T-helper 2 cell treated with Interferon-gamma antibody and Interleukin-4, amounts not matched to agents 5 μg/mL and 100 μg/mL, for 36 hours (primary cell): ENCODE results near the gene LRRC46.

ENCODE experiments used
- DNase-seq: peaks from one replicate; pipeline ENCODE4 v3.0.0; 2021; ENCODE audit warnings: low spot score
- H3K27ac Mint-ChIP-seq: one replicate; pipeline ENCODE4 v1.8.0; 2021; ENCODE audit warnings: mild to moderate bottlenecking, mixed read lengths
- H3K27me3 Mint-ChIP-seq: one replicate; pipeline ENCODE4 v1.8.0; 2021; ENCODE audit warnings: low read depth, mixed read lengths
- H3K36me3 Mint-ChIP-seq: one replicate; pipeline ENCODE4 v1.8.0; 2021; ENCODE audit warnings: low read depth, mixed read lengths
- H3K4me1 Mint-ChIP-seq: one replicate; pipeline ENCODE4 v1.8.0; 2021; ENCODE audit warnings: low read depth, mixed read lengths
- H3K4me3 Mint-ChIP-seq: one replicate; pipeline ENCODE4 v1.8.0; 2022; ENCODE audit warnings: mild to moderate bottlenecking, moderate library complexity, mixed read lengths
- H3K9me3 Mint-ChIP-seq: one replicate; pipeline ENCODE4 v1.8.0; 2021; ENCODE audit warnings: mixed read lengths

Gene LRRC46, protein sequence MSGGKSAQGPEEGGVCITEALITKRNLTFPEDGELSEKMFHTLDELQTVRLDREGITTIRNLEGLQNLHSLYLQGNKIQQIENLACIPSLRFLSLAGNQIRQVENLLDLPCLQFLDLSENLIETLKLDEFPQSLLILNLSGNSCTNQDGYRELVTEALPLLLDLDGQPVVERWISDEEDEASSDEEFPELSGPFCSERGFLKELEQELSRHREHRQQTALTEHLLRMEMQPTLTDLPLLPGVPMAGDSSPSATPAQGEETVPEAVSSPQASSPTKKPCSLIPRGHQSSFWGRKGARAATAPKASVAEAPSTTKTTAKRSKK

DNA sequence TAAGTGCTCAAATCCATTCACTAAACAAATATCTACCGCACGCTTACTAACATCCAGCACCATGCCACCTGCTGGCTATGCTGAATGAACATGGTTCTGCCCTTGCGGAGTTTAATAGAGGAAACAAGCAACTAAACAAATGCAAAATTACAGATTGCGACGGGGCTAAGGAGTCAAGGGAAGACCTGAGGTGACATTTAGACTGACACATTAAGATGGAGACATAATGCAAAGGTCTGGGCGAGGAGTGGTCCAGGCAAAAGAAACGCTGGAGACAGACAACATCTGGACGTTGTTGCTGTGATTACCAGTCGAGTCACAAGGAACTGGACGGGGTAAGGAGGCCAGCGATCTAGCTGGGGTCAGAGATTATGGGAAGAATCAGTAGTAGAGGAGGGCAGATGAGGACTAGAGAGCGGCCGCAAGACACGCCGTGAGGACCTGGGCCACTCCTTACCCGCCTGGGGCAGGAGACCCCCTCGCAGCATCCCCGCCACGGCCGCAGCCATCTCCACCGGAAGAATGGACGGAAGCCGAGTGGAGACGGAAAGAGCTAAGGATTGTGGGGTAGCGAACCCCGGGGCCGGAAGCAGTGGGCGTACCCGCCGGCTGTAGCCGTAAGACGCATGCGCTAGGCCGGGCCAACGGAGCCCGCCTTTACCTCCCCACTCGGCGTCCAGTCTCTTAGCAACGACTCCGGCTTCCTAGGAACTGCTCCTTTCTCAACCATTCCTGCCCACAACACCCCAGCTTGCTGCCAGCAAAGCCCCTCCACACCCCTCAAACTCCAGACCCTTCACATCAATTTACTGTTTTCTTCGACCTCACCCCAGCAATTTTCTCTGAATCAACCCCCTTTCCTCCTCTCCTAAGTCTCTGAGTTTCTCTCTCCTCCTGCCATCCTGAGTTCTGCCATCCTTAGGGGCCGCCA lies at the start of gene LRRC46, which contains the start of gene MRPL10:
Gene LRRC46, plus strand, starts transcription at position 668 of the 931 bp plus-strand sequence. CDS start 320 bp downstream, outside the sequence.
Gene MRPL10, minus strand, starts transcription at position 539 of the 931 bp plus-strand sequence. Its CDS starts 30 bp downstream, at position 509.
- DNase-seq, result peak; percentile 92
- H3K4me1 Mint-ChIP-seq, result peaks cover 29% of the 10 kb centered on the region
- H3K4me3 Mint-ChIP-seq, result peak within 1 kb of the TSS; percentile 95

DNA sequence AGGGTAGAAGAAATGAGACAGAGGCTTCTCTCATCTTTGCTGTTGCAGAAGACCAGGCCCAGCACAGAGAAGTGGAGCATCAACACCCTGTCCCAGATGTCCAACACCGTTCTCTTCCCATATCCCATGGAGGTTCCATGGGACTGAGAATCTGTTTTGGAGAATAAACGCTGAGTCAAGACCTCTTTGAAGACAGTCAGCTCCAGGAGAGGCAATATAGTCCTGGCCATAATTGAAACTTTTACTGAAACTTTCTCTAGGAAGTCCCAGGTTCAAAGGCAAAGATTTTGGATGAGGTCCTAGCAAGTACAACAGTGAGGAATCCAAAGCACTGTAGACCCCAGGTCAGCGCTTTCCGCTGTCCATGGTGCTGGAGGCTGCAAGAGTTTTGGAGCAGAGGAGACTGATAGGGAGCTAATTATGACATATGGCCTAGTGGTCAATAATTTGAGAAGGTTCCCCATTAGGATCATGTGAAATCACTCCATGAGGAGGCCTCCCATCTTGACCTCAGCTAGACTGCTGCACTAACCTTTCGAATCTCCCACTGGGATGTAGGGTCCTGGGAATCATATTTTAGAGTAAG lies 45.8 kb upstream of the LRRC46 start:
- H3K4me3 Mint-ChIP-seq, result no peak overlapping the region
- H3K27ac Mint-ChIP-seq, result no peak overlapping the region
- no peaks in the 10 kb centered on the region for H3K9me3 Mint-ChIP-seq
- DNase-seq, result no peak
- H3K36me3 Mint-ChIP-seq, result no peaks in the 10 kb centered on the region
- peaks cover 44% of the 10 kb centered on the region for H3K27me3 Mint-ChIP-seq
- H3K4me1 Mint-ChIP-seq, result peaks cover 8% of the 10 kb centered on the region

More for the DNA sequence above, at the start of gene LRRC46, which contains the start of gene MRPL10:
- H3K27ac Mint-ChIP-seq, result peak within 1 kb of the TSS; percentile 86
- H3K36me3 Mint-ChIP-seq, result peaks cover 14% of the 10 kb centered on the region
- H3K9me3 Mint-ChIP-seq, result no peaks in the 10 kb centered on the region
- no peaks in the 10 kb centered on the region for H3K27me3 Mint-ChIP-seq

DNA sequence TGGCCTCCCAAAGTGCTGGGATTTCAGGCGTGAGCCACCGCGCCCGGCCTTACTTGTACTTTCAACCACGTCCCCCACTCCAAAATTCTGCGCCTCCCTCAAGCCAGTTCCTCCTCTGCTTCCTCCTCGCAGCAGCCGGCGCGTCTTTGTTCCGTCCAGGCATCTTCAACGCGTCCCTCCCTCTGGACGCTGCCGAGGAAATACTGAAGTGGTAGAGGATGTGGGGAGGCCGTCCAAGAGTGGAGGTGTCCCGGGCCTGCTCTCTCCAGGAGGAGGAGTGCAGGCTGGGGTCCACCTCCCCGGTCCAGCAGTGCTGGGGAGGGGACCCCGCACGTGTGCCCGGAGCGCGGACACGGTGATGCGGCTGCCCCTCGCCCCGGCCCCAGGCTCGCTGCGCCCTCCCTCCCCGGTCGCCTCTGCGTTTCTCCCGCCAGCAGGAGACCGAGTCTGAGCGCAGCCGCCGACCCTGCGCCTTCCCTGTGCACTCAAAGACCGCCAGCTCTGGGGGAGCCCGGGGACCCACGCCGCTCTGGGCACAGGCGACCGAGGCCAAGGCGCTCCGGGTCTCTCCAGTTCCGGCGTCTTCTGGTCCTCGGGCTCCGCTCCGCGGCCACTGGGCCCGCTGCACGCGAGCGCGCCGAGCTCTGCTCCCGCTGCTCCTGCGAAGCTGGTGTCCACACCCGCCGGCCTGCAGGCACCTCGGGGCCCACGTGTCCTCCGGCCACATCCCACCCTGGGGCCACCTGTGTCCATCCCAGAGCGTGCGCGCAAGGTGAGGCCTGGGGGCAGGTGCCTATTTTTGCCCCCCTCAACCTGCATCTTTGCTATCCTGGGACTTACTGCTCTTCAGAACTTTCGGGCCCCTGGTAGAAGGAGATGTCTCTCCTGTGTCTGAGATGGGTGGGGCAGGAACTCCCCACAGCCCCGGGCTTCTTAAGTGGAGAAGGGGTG lies 41.6 kb upstream of the LRRC46 start:
- Mint-ChIP-seq H3K4me3 (peak overlapping the region; percentile 55), H3K4me1 (peaks cover 11% of the 10 kb centered on the region), H3K9me3 (no peaks in the 10 kb centered on the region), H3K27ac (no peak overlapping the region), H3K27me3 (peaks cover 61% of the 10 kb centered on the region), H3K36me3 (no peaks in the 10 kb centered on the region)
- DNase-seq, result peak; percentile 51

DNA sequence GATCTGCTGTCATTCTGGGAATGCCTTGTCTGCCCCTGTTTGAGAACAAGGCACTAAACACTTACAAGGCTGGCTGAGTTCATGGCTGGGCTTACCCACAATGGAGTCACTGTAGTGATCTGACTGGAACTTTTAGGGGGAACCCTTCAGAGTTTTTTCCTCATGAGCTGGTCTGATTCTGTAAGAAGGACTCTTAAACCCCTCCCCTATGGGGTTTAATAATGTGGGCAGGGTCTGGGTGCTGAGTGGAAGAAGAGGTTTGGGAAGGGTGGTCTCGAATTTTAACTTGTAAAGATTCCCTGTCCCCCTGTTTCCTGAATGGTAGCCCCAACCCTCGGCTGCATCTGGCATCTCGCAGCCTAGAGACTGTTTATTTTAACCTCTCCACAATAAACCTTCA lies 40.4 kb upstream of the LRRC46 start:
- H3K36me3 Mint-ChIP-seq, result no peaks in the 10 kb centered on the region

DNA sequence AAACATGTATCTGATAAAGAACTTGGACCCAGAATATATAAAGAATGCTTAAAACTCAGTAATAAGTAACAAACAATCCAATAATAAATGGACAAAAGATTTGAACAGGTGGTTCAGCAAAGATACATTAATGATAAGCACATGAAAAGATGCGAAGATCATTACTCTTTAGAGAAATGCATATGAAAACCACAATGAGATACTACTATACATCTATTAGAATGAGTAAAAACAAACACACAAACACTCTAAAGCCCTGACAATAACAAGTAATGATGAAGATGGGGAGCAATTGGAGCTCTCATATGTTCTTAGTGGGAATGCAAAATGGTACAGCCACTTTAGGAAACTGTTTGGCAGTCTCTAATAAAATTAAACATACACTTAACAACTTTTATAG lies 39.0 kb upstream of the LRRC46 start:
- Mint-ChIP-seq H3K4me3 (no peak overlapping the region), H3K36me3 (no peaks in the 10 kb centered on the region), H3K27me3 (peaks cover 55% of the 10 kb centered on the region), H3K9me3 (no peaks in the 10 kb centered on the region), H3K27ac (no peak overlapping the region), H3K4me1 (peaks cover 11% of the 10 kb centered on the region)
- DNase-seq, result no peak

More for the DNA sequence above, 40.4 kb upstream of the LRRC46 start:
- Mint-ChIP-seq H3K4me3 (peak overlapping the region; percentile 48), H3K27me3 (peaks cover 55% of the 10 kb centered on the region), H3K4me1 (peaks cover 11% of the 10 kb centered on the region), H3K9me3 (no peaks in the 10 kb centered on the region), H3K27ac (no peak overlapping the region)
- DNase-seq, result no peak

DNA sequence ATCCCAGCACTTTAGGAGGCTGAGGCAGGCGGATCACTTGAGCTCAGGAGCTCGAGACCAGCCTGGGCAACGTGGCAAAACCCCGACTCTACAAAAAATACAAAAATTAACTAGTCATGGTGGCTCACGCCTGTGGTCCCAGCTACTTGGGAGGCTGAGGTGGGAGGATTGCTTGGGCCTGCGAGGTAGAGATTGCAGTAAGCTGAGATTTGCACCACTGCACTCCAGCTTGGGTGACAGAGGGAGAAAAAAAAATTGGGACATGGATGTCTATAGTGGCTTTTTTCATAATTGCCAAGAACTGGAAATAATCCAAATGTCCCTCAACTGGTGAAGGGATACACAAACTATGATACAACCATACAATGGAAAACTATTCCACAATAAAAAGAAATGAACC lies 38.5 kb upstream of the LRRC46 start:
- Mint-ChIP-seq H3K27ac (no peak overlapping the region), H3K27me3 (peaks cover 51% of the 10 kb centered on the region), H3K4me3 (no peak overlapping the region), H3K9me3 (no peaks in the 10 kb centered on the region), H3K36me3 (no peaks in the 10 kb centered on the region), H3K4me1 (peaks cover 11% of the 10 kb centered on the region)
- DNase-seq, result no peak

DNA sequence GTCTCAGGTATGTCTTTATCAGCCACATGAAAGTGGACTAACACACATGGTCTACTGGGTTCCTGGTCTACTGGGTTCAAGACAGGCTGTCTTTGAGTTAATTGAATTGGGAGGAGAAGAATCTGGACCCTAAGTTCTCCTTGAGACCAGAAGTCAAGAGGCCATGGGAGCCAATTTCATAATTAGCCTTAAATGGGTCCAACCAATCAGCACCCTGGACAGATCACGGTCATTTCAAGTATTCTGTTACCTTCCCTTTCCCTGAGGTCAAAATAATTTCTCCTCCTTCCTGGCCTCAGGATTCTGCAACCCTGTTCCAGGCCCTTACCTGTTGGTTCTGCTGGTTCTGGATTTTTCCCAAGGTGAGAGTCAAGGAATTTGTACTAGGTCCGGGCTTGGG lies 33.7 kb upstream of the LRRC46 start:
- Mint-ChIP-seq H3K4me3 (no peak overlapping the region), H3K4me1 (no peaks in the 10 kb centered on the region), H3K27ac (no peak overlapping the region), H3K9me3 (no peaks in the 10 kb centered on the region), H3K27me3 (peaks cover 13% of the 10 kb centered on the region), H3K36me3 (no peaks in the 10 kb centered on the region)
- no peak for DNase-seq

DNA sequence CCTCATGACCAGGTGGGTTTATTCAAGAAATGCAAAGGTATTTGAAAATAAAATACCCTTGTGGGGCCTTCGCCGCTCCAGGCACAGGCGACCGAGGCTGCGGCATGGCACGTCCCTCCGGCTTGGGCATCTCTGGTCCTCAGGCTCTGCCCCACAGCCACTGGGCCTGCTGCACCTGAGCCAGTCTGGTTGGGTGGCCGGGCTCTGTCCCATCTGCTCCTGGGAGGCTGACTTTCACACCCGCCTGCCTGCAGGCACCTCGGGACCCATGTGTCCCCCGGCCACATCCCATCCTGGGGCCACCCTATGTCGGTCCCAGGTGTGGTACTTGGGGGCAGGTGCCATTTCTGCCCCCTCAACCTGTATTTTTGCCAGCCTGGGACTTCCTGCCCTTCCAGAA lies 30.8 kb upstream of the LRRC46 start:
- no peak overlapping the region for H3K27ac Mint-ChIP-seq
- no peaks in the 10 kb centered on the region for H3K4me1 Mint-ChIP-seq
- H3K36me3 Mint-ChIP-seq, result no peaks in the 10 kb centered on the region
- H3K9me3 Mint-ChIP-seq, result no peaks in the 10 kb centered on the region
- peaks cover 2% of the 10 kb centered on the region for H3K27me3 Mint-ChIP-seq
- DNase-seq, result no peak
- no peak overlapping the region for H3K4me3 Mint-ChIP-seq

DNA sequence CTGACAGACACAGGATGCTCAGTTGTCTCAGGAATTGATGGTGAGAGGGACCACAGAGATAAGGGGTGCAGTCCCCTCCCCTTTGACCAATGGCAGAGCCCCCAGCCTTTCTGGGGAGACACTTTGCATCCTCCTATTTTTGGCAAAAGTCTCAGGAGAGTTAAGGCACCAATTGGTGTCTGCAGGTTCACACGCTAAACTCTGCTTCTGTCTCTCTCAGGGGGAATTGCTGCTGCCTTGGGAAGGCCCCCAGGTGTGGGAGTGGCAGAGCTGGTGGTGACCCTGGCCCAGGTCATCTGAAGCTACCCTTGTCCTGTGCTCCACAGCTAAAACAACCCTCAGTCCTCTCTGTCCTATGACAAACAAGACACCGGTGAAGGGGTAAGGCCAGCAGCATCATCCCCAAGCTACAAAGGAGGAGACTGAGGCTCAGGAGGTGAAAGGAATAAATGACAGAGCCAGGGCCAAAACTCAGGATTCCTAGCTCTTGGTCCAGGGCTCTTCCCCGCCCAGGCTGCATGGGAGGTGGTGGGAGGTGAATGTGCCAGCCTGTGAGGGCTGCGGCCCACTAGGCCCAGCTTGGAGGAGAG lies 30.2 kb upstream of the LRRC46 start:
- Mint-ChIP-seq H3K9me3 (no peaks in the 10 kb centered on the region), H3K27ac (no peak overlapping the region), H3K4me3 (no peak overlapping the region), H3K36me3 (no peaks in the 10 kb centered on the region), H3K4me1 (no peaks in the 10 kb centered on the region), H3K27me3 (peaks cover 2% of the 10 kb centered on the region)
- DNase-seq, result no peak

DNA sequence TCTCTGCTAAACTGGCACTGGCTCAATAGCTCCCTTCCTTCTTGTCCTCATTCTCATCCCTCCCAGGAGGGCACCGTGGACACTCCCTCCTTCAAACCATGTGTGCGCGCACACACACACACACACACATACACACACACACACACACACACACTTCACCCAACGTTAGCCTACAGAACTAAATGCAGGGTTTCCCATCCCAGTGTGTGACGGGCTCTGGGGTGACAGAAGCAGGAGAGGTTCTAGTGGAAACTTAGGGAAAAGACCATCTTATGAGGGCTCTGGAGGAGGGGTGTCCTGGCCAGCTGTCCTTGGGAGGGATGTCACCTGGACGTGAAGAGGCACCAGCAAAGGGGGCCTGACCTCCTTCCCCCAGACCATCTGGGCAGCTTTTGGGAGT lies 29.6 kb upstream of the LRRC46 start:
- Mint-ChIP-seq H3K4me3 (no peak overlapping the region), H3K9me3 (no peaks in the 10 kb centered on the region), H3K27me3 (peaks cover 2% of the 10 kb centered on the region), H3K4me1 (no peaks in the 10 kb centered on the region), H3K36me3 (peaks cover under 1% of the 10 kb centered on the region), H3K27ac (no peak overlapping the region)
- no peak for DNase-seq

DNA sequence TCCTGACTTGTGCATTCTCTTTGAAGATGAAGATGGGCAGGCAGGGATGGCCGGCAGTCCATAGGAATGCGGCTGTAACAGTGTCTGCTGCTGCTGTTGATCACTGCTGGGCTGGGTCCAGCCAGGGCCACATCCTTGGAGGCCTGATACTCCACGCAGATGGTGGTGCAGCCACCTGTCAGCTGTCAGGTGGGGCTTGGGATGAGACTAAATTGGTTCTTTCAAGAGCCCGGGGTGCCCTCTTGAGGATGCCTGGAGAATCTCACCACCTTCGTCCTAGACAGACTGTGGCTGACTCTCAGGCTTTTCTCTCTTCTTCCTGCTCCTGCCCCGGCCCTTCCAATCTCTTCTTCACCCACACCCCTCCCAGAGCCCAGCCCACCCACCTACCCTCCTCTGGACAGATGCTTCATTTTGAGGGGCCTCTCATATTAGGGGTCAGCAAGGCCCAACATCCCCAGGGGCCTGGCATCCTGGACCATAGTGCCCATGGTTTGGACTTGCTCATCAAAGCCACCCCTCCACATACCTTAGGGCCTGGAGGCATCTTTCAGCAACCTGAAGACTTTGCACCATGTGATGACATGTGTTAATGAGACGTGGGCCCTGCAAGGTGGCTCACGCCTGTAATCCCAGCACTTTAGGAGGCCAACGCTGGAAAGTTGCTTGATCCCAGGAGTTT lies 29.0 kb upstream of the LRRC46 start:
- Mint-ChIP-seq H3K36me3 (peaks cover 5% of the 10 kb centered on the region), H3K27me3 (peaks cover 2% of the 10 kb centered on the region), H3K4me1 (no peaks in the 10 kb centered on the region), H3K27ac (no peak overlapping the region), H3K9me3 (no peaks in the 10 kb centered on the region), H3K4me3 (no peak overlapping the region)
- peak; percentile 24 for DNase-seq

DNA sequence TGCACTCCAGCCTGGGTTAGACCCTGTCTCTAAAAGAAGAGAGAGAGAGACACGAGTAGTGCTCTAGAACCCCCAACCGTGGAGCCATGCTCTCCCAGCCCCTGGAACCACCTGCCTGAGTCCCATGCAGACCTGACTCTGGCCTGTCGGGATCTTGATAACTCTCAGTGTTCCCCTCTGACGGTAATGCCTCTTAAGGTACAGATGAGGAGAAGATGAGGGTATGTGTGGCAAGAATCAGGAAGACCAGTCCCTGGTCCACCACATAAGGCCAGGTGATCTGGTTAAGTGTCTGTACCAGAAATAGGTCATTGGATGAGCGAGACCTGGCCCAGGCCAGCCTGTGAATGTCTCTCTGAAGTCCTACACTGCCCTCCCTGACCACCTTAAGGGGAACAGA lies 28.3 kb upstream of the LRRC46 start:
- Mint-ChIP-seq H3K9me3 (no peaks in the 10 kb centered on the region), H3K4me3 (no peak overlapping the region), H3K27ac (no peak overlapping the region), H3K4me1 (no peaks in the 10 kb centered on the region), H3K36me3 (peaks cover 10% of the 10 kb centered on the region), H3K27me3 (peaks cover 2% of the 10 kb centered on the region)
- DNase-seq, result no peak
